Bronchial smooth muscle cell (primary cell): Measurements from ENCODE around the gene POLR3B. TPM values are rescaled to one million over a fixed set of nuclear protein-coding genes. Genes with fewer than 3 reads are reported as not detected.

Experiments used
- total RNA-seq: library from RNA; depleted of rRNA; stranded (reverse); fragments of >200 nt; gene quantifications from 2 replicates; pipeline ENCODE4 v1.2.1, GENCODE V29; 2014

Gene POLR3B
- 8.9 and 9.3 TPM in 2 replicates for total RNA-seq

GRCh38 chr12:106357549-106358395 lies at the start of gene POLR3B:
Gene POLR3B (plus strand): TSS chr12:106357748. CDS start chr12:106357880, 132 bp downstream.

Other genes starting within 250 kb of the POLR3B start
- gene NUAK1, start 218.8 kb upstream of the POLR3B start, total RNA-seq: 1.9 and 2.2 TPM in 2 replicates
- 60.4 and 139 TPM in 2 replicates for gene CKAP4, start 109.7 kb upstream of the POLR3B start, total RNA-seq
- gene TCP11L2, start 55.0 kb upstream of the POLR3B start, total RNA-seq: 27.1 and 48.5 TPM in 2 replicates
- gene RFX4, start 225.3 kb downstream of the POLR3B start, total RNA-seq: not detected in 2 replicates